Neural cell (in vitro differentiated cells): Measurements from ENCODE around the gene FGF1. TPM values are rescaled to one million over a fixed set of nuclear protein-coding genes. Genes with fewer than 3 reads are reported as not detected.

Experiments used
- H2AFZ ChIP-seq: fragments of 200-600, 300-800 bp; sonication (generic), shearing (Covaris generic); 2 replicates; pipeline ENCODE4 v1.6.0; 2014; ENCODE audit warnings: low read depth, mild to moderate bottlenecking, antibody characterized with exemption, low read length, moderate library complexity
- H3F3A ChIP-seq: fragments of 200-600 bp; shearing (Covaris generic); 2 replicates; pipeline ENCODE4 v1.6.1; 2016; ENCODE audit warnings: mild to moderate bottlenecking, moderate library complexity, mixed read lengths, antibody characterized with exemption, low read length; ENCODE audit not compliant: insufficient read depth, poor library complexity, severe bottlenecking
- H3K27ac ChIP-seq: fragments of 200-600, 300-800 bp; sonication (generic), shearing (Covaris generic); 2 replicates; pipeline ENCODE4 v1.5.1; 2014; ENCODE audit warnings: mild to moderate bottlenecking, low read length, moderate library complexity
- H3K27me3 ChIP-seq: fragments of 300-800, 200-600 bp; sonication (generic), shearing (Covaris generic); 2 replicates; pipeline ENCODE4 v1.6.0; 2014; ENCODE audit warnings: mild to moderate bottlenecking, low read depth, low read length, moderate library complexity; ENCODE audit not compliant: insufficient read depth
- H3K36me3 ChIP-seq: fragments of 300-800, 200-600 bp; sonication (generic), shearing (Covaris generic); 2 replicates; pipeline ENCODE4 v1.5.1; 2014; ENCODE audit warnings: mild to moderate bottlenecking, antibody characterized with exemption, low read length, moderate library complexity; ENCODE audit not compliant: insufficient read depth
- H3K4me2 ChIP-seq: fragments of 300-800, 200-600 bp; sonication (generic), shearing (Covaris generic); 2 replicates; pipeline ENCODE4 v1.6.0; 2014; ENCODE audit warnings: mild to moderate bottlenecking, low read length
- H3K4me3 ChIP-seq: fragments of 300-800, 200-600 bp; sonication (generic), shearing (Covaris generic); 2 replicates; pipeline ENCODE4 v1.5.1; 2014; ENCODE audit warnings: mild to moderate bottlenecking, low read length, moderate library complexity
- H3K79me2 ChIP-seq: fragments of 200-600 bp; shearing (Covaris generic); replicated peaks from 2 replicates; pipeline ENCODE4 v1.6.0; 2014; ENCODE audit warnings: mild to moderate bottlenecking, low read length, moderate library complexity; ENCODE audit not compliant: insufficient read depth
- H3K9ac ChIP-seq: fragments of 300-800, 200-600 bp; sonication (generic), shearing (Covaris generic); 2 replicates; pipeline ENCODE4 v1.6.1; 2016; ENCODE audit warnings: mild to moderate bottlenecking, low read length, mixed read lengths
- H3K9me2 ChIP-seq: fragments of 200-600 bp; shearing (Covaris generic); 2 replicates; pipeline ENCODE4 v1.6.1; 2016; ENCODE audit warnings: mild to moderate bottlenecking, low read length, mixed read lengths; ENCODE audit not compliant: insufficient read depth
- H3K9me3 ChIP-seq: fragments of 200-600, 300-800 bp; sonication (generic), shearing (Covaris generic); 2 replicates; pipeline ENCODE4 v1.6.1; 2016; ENCODE audit warnings: mild to moderate bottlenecking, mixed run types, low read length, moderate library complexity, mixed read lengths
- H4K20me1 ChIP-seq: fragments of 200-600 bp; shearing (Covaris generic); 2 replicates; pipeline ENCODE4 v1.6.1; 2016; ENCODE audit warnings: mild to moderate bottlenecking, mixed run types; ENCODE audit not compliant: insufficient read depth
- EP300 ChIP-seq: fragments of 450-650 bp; conservative IDR thresholded peaks from 2 replicates; pipeline ENCODE4 v1.6.1; 2014; ENCODE audit warnings: antibody characterized with exemption, mild to moderate bottlenecking, moderate library complexity; ENCODE audit not compliant: poor library complexity, severe bottlenecking
- EZH2 ChIP-seq: fragments of 200-600, 300-800 bp; shearing (Covaris generic), sonication (generic); IDR thresholded peaks from 2 replicates; pipeline ENCODE4 v1.6.1; 2014; ENCODE audit warnings: antibody characterized with exemption, low read length, borderline replicate concordance, mild to moderate bottlenecking; ENCODE audit not compliant: insufficient read depth, poor library complexity, severe bottlenecking
- MXI1 ChIP-seq: fragments of 450-650 bp; conservative IDR thresholded peaks from 2 replicates; pipeline ENCODE4 v1.6.1; 2014; ENCODE audit warnings: antibody characterized with exemption, mild to moderate bottlenecking; ENCODE audit not compliant: poor library complexity, severe bottlenecking
- POLR2AphosphoS5 ChIP-seq: IDR thresholded peaks from 2 replicates; pipeline ENCODE4 v1.6.1; 2012
- RAD21 ChIP-seq: fragments of 450-650 bp; conservative IDR thresholded peaks from 2 replicates; pipeline ENCODE4 v1.6.1; 2014; ENCODE audit warnings: antibody characterized with exemption, mild to moderate bottlenecking, moderate library complexity
- REST ChIP-seq: IDR thresholded peaks from 2 replicates; pipeline ENCODE4 v1.6.1; 2012; ENCODE audit warnings: borderline replicate concordance
- SMC3 ChIP-seq: fragments of 450-650 bp; conservative IDR thresholded peaks from 2 replicates; pipeline ENCODE4 v1.6.1; 2014; ENCODE audit warnings: antibody characterized with exemption, mild to moderate bottlenecking, moderate library complexity; ENCODE audit not compliant: poor library complexity
- TAF1 ChIP-seq: IDR thresholded peaks from 2 replicates; pipeline ENCODE4 v1.6.1; 2012; ENCODE audit warnings: low read depth
- polyA plus RNA-seq: library from polyadenylated mRNA; depleted of rRNA; stranded (reverse); fragments of >200 nt; gene quantifications from 2 replicates; pipeline ENCODE4 v1.2.3, GENCODE V29; 2014
- TF ChIP-seq, protein P1 (sequence below): fragments of 450-650 bp; IDR thresholded peaks from 2 replicates; pipeline ENCODE4 v1.5.1; 2014; ENCODE audit warnings: antibody characterized with exemption, mild to moderate bottlenecking, moderate library complexity; ENCODE audit not compliant: poor library complexity, severe bottlenecking

FGF1 gene
- polyA plus RNA-seq, 1 donor from 2014 or later = not detected

GRCh38 chr5:142664636-142665035, 21.3 kb downstream of the FGF1 start:
- Histone ChIP-seq H2AFZ (no peak overlapping the region), H3K4me3 (no peak overlapping the region), H3K4me2 (no peak overlapping the region), H3K9ac (no peak overlapping the region), H3K27me3 (no peaks in the 10 kb centered on the region), H3F3A (no peaks in the 10 kb centered on the region), H4K20me1 (no peaks in the 10 kb centered on the region), H3K9me2 (no peaks in the 10 kb centered on the region), H3K9me3 (no peaks in the 10 kb centered on the region), H3K27ac (no peak overlapping the region), H3K36me3 (no peaks in the 10 kb centered on the region), H3K79me2 (no peaks in the 10 kb centered on the region)
- TF ChIP-seq, protein P1, sequence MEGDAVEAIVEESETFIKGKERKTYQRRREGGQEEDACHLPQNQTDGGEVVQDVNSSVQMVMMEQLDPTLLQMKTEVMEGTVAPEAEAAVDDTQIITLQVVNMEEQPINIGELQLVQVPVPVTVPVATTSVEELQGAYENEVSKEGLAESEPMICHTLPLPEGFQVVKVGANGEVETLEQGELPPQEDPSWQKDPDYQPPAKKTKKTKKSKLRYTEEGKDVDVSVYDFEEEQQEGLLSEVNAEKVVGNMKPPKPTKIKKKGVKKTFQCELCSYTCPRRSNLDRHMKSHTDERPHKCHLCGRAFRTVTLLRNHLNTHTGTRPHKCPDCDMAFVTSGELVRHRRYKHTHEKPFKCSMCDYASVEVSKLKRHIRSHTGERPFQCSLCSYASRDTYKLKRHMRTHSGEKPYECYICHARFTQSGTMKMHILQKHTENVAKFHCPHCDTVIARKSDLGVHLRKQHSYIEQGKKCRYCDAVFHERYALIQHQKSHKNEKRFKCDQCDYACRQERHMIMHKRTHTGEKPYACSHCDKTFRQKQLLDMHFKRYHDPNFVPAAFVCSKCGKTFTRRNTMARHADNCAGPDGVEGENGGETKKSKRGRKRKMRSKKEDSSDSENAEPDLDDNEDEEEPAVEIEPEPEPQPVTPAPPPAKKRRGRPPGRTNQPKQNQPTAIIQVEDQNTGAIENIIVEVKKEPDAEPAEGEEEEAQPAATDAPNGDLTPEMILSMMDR = no peak
- no peak for TF ChIP-seq EP300
- TF ChIP-seq TAF1 = no peak
- no peak for TF ChIP-seq POLR2AphosphoS5
- no peak for TF ChIP-seq MXI1
- TF ChIP-seq RAD21 = no peak
- TF ChIP-seq SMC3 = no peak
- no peak for TF ChIP-seq REST
- TF ChIP-seq EZH2 = no peak

DNA sequence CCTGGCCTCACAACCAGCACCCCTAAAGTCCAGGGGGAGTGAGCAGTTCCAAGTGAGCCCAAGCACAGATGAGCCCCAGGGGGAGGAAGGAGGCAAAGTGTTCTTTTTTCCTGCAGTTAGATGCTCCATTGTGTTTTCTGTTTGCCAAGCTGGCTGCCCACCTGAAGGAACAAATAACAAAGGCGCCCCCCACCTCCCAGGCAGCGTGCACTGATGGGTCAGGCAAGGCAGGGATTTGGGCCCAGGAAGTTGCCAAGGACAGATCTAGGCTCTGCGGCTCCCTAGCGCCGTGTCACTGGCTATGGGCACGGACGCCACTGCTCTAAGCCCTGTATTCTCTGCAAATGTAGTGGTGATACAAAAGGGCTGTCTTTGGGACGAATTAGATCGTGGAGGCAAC, 21.8 kb downstream of the FGF1 start:
- no peak overlapping the region for H3K27ac ChIP-seq
- H3F3A ChIP-seq = no peaks in the 10 kb centered on the region
- H3K9me3 ChIP-seq = no peaks in the 10 kb centered on the region

More for the DNA sequence above, 21.8 kb downstream of the FGF1 start:
- Histone ChIP-seq H3K36me3 (no peaks in the 10 kb centered on the region), H3K9ac (no peak overlapping the region), H3K9me2 (no peaks in the 10 kb centered on the region), H2AFZ (no peak overlapping the region), H3K4me3 (no peak overlapping the region), H3K4me2 (no peak overlapping the region), H4K20me1 (no peaks in the 10 kb centered on the region), H3K27me3 (no peaks in the 10 kb centered on the region), H3K79me2 (no peaks in the 10 kb centered on the region)
- TF ChIP-seq TAF1 (no peak), MXI1 (no peak), SMC3 (no peak), RAD21 (no peak), REST (no peak), EP300 (no peak), POLR2AphosphoS5 (no peak), EZH2 (no peak)
- TF ChIP-seq, protein P1 = no peak
